ENCODE results near the gene USP13. TPM values are rescaled to one million over a fixed set of nuclear protein-coding genes. Genes with fewer than 3 reads are reported as not detected.

The USP13 gene
- total RNA-seq, 1 donor from 2014 or later: 13.9 TPM

- Histone ChIP-seq H3K4me3 (no peak overlapping the region), H3K36me3 (no peaks in the 10 kb centered on the region), H3K27ac (no peak overlapping the region), H3K27me3 (ENCODE audit: low read depth) (no peaks in the 10 kb centered on the region), H3K9me3 (no peaks in the 10 kb centered on the region), H3K4me1 (no peaks in the 10 kb centered on the region)
- ATAC-seq (no peak), DNase-seq (no peak)
- intact Hi-C loops (cut with DNase I): no loop called here
- TF ChIP-seq CTCF (IDR thresholded peaks at IDR 0.05): no peak
Observed at GRCh38 chr3:179837374-179837773, 184.5 kb downstream of the USP13 start.

Other genes with a start within 250 kb of the USP13 start
- gene GNB4, start 201.6 kb upstream of the USP13 start, total RNA-seq: 60.5 TPM
- gene ACTL6A, start 90.1 kb upstream of the USP13 start, total RNA-seq: 36.5 TPM
- 21.0 TPM for gene MRPL47, start 48.4 kb upstream of the USP13 start, total RNA-seq
- gene NDUFB5, start 48.2 kb upstream of the USP13 start, total RNA-seq: 93.9 TPM